K562 (cell line): Measurements from ENCODE around the gene ZBTB20. TPM values are rescaled to one million over a fixed set of nuclear protein-coding genes. Genes with fewer than 3 reads are reported as not detected.

ENCODE experiments used
- ATAC-seq: fragments of 200-7000 bp; cut with Tn5 transposase; 3 replicates; pipeline ENCODE4 v1.9.1; 2020; ENCODE audit warnings: moderate library complexity
- BruUV-seq: library from RNA; stranded (reverse); fragments of 400-500 nt; replicated peaks from 2 replicates; lab custom pipeline; 2021; lab: Mats Ljungman, UMichigan
- CTCF ChIA-PET: fragments of 300-600 bp; formaldehyde crosslinking; extraction: SDS; loops from one replicate; lab custom pipeline; 2021; ENCODE audit warnings: low intra/inter-chr PET ratio; lab: Yijun Ruan, JAX
- POLR2A ChIA-PET: fragments of 300-600, 350-650 bp; sonication (Branson Sonifier 250); formaldehyde crosslinking; extraction: SDS; loops from one replicate; lab custom pipeline; 2021; ENCODE audit warnings: antibody characterized with exemption, inconsistent platforms; lab: Yijun Ruan, JAX
- DNase-seq, 4 experiments: peaks; one replicate each; pipeline versions ENCODE4 v3.0.0 to v3.0.0-alpha.2; 2011 to 2018; ENCODE audit warnings: low spot score in 3 of 4, mixed read lengths in 3 of 4; ENCODE audit errors: extremely low read depth in 1 of 4
- FAIRE-seq: peaks from 2 replicates; lab custom pipeline; 2011; peaks lifted over from hg19 to GRCh38; lab: Jason Lieb, UNC
- H2AFZ ChIP-seq: 2 replicates; pipeline ENCODE4 v1.6.0; 2011; ENCODE audit warnings: low read depth, low read length, control low read depth, inconsistent platforms
- H3K27ac ChIP-seq: fragments of 200-600 bp; 3 replicates; pipeline ENCODE4 v1.8.0; 2011; ENCODE audit warnings: low read depth, mild to moderate bottlenecking, control low read depth, inconsistent platforms, low read length, moderate library complexity, mixed read lengths; ENCODE audit errors: extremely low read depth
- H3K27me3 ChIP-seq, 2 experiments: fragments of 300-600 bp in 1 of 2; 2 replicates in 1 of 2; 3 replicates in 1 of 2; pipeline versions ENCODE4 v1.6.0 to v1.8.0; 2011; ENCODE audit warnings: inconsistent platforms in 2 of 2, low read length in 2 of 2, mild to moderate bottlenecking in 1 of 2, mixed read lengths in 1 of 2, moderate library complexity in 1 of 2; ENCODE audit not compliant: control insufficient read depth in 2 of 2, insufficient read depth in 2 of 2
- H3K36me3 ChIP-seq: fragments of 300-600 bp; 3 replicates; pipeline ENCODE4 v1.8.0; 2011; ENCODE audit warnings: mild to moderate bottlenecking, low read length, inconsistent platforms; ENCODE audit not compliant: control insufficient read depth, insufficient read depth
- H3K4me1 ChIP-seq, 2 experiments: fragments of 200-600 bp in 1 of 2; replicated peaks in 1 of 2; 2 replicates in 1 of 2; 3 replicates in 1 of 2; pipeline versions ENCODE4 v1.5.1 to v1.8.0; 2011; ENCODE audit warnings: inconsistent platforms in 2 of 2, low read length in 2 of 2, mild to moderate bottlenecking in 1 of 2, mixed read lengths in 1 of 2, moderate library complexity in 1 of 2; ENCODE audit not compliant: control insufficient read depth in 2 of 2, insufficient read depth in 2 of 2
- H3K4me2 ChIP-seq: 2 replicates; pipeline ENCODE4 v1.6.1; 2011; ENCODE audit warnings: low read length, control low read depth, inconsistent platforms, mixed read lengths; ENCODE audit not compliant: insufficient read depth
- H3K4me3 ChIP-seq: fragments of 200-600 bp; sonication (generic), shearing (Covaris generic); 2 replicates; pipeline ENCODE4 v1.5.1; 2016; ENCODE audit warnings: control low read depth, inconsistent platforms
- H3K79me2 ChIP-seq: fragments of 200-600 bp; 3 replicates; pipeline ENCODE4 v1.8.0; 2011; ENCODE audit warnings: low read length, inconsistent platforms; ENCODE audit not compliant: control insufficient read depth, insufficient read depth
- H3K9ac ChIP-seq, 2 experiments: 2 replicates each; pipeline versions ENCODE4 v1.6.0 to v1.6.1; 2011; ENCODE audit warnings: low read depth in 2 of 2, low read length in 2 of 2, control low read depth in 1 of 2, inconsistent platforms in 1 of 2, mild to moderate bottlenecking in 1 of 2, mixed read lengths in 1 of 2; ENCODE audit not compliant: insufficient read depth in 1 of 2
- H3K9me1 ChIP-seq: one replicate; pipeline ENCODE4 v1.6.0; 2011; ENCODE audit warnings: inconsistent platforms, mild to moderate bottlenecking, low read length, moderate library complexity; ENCODE audit not compliant: control insufficient read depth, insufficient read depth
- H3K9me3 ChIP-seq: replicated peaks from 2 replicates; pipeline ENCODE4 v1.5.1; 2011; ENCODE audit warnings: low read depth, low read length, inconsistent platforms; ENCODE audit not compliant: control insufficient read depth, insufficient read depth
- H4K20me1 ChIP-seq: replicated peaks from 2 replicates; pipeline ENCODE4 v1.6.1; 2011; ENCODE audit warnings: low read length, inconsistent platforms, mixed read lengths; ENCODE audit not compliant: control insufficient read depth, insufficient read depth
- MXI1 ChIP-seq: IDR thresholded peaks from 2 replicates; pipeline ENCODE4 v1.6.1; 2011; ENCODE audit warnings: low read depth, mild to moderate bottlenecking, improper control_type of control experiment, low read length
- PTRF ChIP-seq: fragments of 450-650 bp; IDR thresholded peaks from 2 replicates; pipeline ENCODE4 v1.6.1; 2016; ENCODE audit warnings: mild to moderate bottlenecking, missing genetic modification characterization, missing compliant biosample characterization
- ZFX ChIP-seq: sonication (generic); formaldehyde crosslinking; IDR thresholded peaks from 2 replicates; pipeline ENCODE4 v1.8.0; 2022; ENCODE audit warnings: mild to moderate bottlenecking, missing genetic modification reagents, moderate library complexity
- ZNF239 ChIP-seq: fragments of 250-450 bp; sonication (Bioruptor Pico); IDR thresholded peaks from 2 replicates; pipeline ENCODE4 v1.4.0; 2020; ENCODE audit warnings: mild to moderate bottlenecking
- ZNF77 ChIP-seq: fragments of 250-450 bp; sonication (Bioruptor Pico); IDR thresholded peaks from 2 replicates; pipeline ENCODE4 v1.5.0; 2020
- WGBS: fragments of 100-300 bp; shearing (Covaris generic); methylation state at CpG from one replicate; pipeline ENCODE4 v1.1.6; 2016; ENCODE audit warnings: low coverage, mixed read lengths; ENCODE audit not compliant: insufficient coverage; ENCODE audit errors: missing lambda C conversion rate; 5-methylcytosine and 5-hydroxymethylcytosine counted together
- in situ Hi-C: fragments of 300-500 bp; cut with MboI; formaldehyde crosslinking; loops from 4 replicates; pipeline ENCODE4 v1.15.0; 2018; ENCODE audit warnings: inconsistent platforms, mixed read lengths
- intact Hi-C: fragments of 100-400 bp; cut with micrococcal nuclease; formaldehyde crosslinking; loops from 2 replicates; pipeline ENCODE4 v1.14.2; 2022
- polyA plus RNA-seq, 8 experiments: library from polyadenylated mRNA; depleted of rRNA in 4 of 8; stranded (reverse) in 5 of 8; unstranded in 3 of 8; fragments of >200 nt; fragmentation: Nextera tagmentation in 2 of 8; fragmentation: Illumina TruSeq in 1 of 8; extraction: Ambion mirVana in 2 of 8; extraction: Trizol in 1 of 8; gene quantifications; 2 replicates each; pipeline versions ENCODE4 v1.2.1 to v1.2.3, GENCODE V29; 2011 to 2014; ENCODE audit warnings: inconsistent platforms in 1 of 8, missing spikeins in 1 of 8
- total RNA-seq, 7 experiments: library from RNA; depleted of rRNA in 6 of 7; stranded (reverse); fragments of >200 nt in 6 of 7; fragmentation: Illumina TruSeq in 2 of 7; extraction: Trizol in 2 of 7; gene quantifications; 2 replicates each; pipeline versions ENCODE4 v1.2.1 to v1.2.3, GENCODE V29; 2011 to 2021; ENCODE audit warnings: low replicate concordance in 1 of 7
- TF ChIP-seq, protein P1 (sequence below): fragments of 250-450 bp; sonication (Bioruptor Pico); IDR thresholded peaks from 2 replicates; pipeline ENCODE4 v1.4.0; 2020; ENCODE audit warnings: borderline replicate concordance
- TF ChIP-seq, protein P2 (sequence below), 2 experiments: fragments of 450-650 bp in 1 of 2; sonication (generic) in 1 of 2; formaldehyde crosslinking in 1 of 2; IDR thresholded peaks in 1 of 2; conservative IDR thresholded peaks in 1 of 2; 2 replicates each; pipeline versions ENCODE4 v1.6.1 to v1.8.1; 2016 to 2023; ENCODE audit warnings: mild to moderate bottlenecking in 2 of 2, moderate library complexity in 2 of 2, inconsistent platforms in 1 of 2, missing genetic modification reagents in 1 of 2

Gene ZBTB20
- total and polyA plus RNA-seq, 9 of the 15 experiments (the other 6 are each of a cell fraction or from before 2014, with no cell fraction given), result 0.17 to 1.7 (median 0.45) TPM

GRCh38 chr3:114450008-114450596 is 697.0 kb downstream of the ZBTB20 start (continued):
- TF ChIP-seq, protein P1, sequence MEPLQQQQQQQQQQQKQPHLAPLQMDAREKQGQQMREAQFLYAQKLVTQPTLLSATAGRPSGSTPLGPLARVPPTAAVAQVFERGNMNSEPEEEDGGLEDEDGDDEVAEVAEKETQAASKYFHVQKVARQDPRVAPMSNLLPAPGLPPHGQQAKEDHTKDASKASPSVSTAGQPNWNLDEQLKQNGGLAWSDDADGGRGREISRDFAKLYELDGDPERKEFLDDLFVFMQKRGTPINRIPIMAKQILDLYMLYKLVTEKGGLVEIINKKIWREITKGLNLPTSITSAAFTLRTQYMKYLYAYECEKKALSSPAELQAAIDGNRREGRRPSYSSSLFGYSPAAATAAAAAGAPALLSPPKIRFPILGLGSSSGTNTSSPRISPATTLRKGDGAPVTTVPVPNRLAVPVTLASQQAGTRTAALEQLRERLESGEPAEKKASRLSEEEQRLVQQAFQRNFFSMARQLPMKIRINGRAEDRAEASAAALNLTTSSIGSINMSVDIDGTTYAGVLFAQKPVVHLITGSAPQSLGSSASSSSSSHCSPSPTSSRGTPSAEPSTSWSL (CRISPR knock-in tag), result no peak
- TF ChIP-seq MXI1, result no peak
- no peak for TF ChIP-seq ZFX
- TF ChIP-seq ZNF239 (CRISPR knock-in tag), result no peak

DNA sequence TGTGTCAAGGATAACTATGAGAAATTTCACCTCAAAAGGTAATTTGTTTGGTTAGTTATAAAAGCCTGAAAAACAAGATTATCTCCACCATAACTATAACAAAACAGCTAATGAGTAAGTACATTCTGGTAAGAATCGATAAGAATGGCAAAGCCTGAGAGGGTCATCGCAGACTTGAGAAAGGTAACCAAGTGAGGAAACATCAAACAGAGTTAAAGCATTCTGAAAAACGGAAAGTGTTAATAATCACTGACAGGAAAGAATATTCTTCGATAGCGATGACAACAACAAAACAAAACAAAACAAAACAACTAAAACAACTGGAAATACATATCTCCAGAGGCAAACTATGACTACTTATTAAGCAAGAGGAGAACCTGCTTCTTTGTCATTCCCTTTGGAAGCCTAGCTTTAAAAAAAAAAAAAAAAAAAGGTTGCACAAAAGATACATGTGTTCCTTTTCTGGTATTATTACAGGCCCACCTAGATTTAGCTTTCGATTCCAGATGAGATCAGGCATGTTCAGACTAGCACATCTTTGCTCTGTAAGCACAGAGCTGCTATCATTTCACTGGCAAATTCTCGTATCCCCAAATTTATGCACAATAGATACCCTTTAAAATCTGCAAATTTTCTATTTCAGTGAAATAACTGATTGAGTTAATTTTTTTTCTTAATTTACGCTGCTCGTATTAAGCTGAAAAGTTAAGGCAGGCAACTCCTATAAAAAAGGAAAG is 697.6 kb downstream of the ZBTB20 start:
- H3K4me3 ChIP-seq, result no peak overlapping the region
- no peak overlapping the region for H3K4me2 ChIP-seq
- intact Hi-C loops, result no loop called here
- FAIRE-seq (no peak), DNase-seq (no peak), ATAC-seq (no peak)
- H3K36me3 ChIP-seq, result no peaks in the 10 kb centered on the region
- no peak overlapping the region for H3K27ac ChIP-seq
- POLR2A ChIA-PET, result no interaction called here
- H3K4me1 ChIP-seq, result no peaks in the 10 kb centered on the region
- H3K27me3 ChIP-seq, result no peaks in the 10 kb centered on the region
- 5% methylated on average over 9 of the region's 9 CpGs for WGBS
- TF ChIP-seq ZNF77 (no peak), PTRF (tag) (no peak)
- TF ChIP-seq, protein P2, sequence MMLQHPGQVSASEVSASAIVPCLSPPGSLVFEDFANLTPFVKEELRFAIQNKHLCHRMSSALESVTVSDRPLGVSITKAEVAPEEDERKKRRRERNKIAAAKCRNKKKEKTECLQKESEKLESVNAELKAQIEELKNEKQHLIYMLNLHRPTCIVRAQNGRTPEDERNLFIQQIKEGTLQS (IDR thresholded peaks at IDR 0.05), result no peak
- TF ChIP-seq, protein P2 (CRISPR knock-in tag; conservative IDR thresholded peaks at IDR 0.05), result no peak
- in situ Hi-C loops, result no loop called here
- H3K9me3 ChIP-seq, result no peaks in the 10 kb centered on the region
- CTCF ChIA-PET, result no interaction called here
- no peak overlapping the region for H2AFZ ChIP-seq
- no peaks in the 10 kb centered on the region for H3K9me1 ChIP-seq
- no peaks in the 10 kb centered on the region for H3K79me2 ChIP-seq
- BruUV-seq, result no TSS peak
- no peaks in the 10 kb centered on the region for H4K20me1 ChIP-seq
- H3K9ac ChIP-seq, result no peak overlapping the region
